ENCODE results near the gene BMPR1A. TPM values are rescaled to one million over a fixed set of nuclear protein-coding genes. Genes with fewer than 3 reads are reported as not detected.
A peak's percentile ranks its signal among the peaks of the same experiment; 100 is the strongest.

Gene BMPR1A
- total and polyA plus RNA-seq, 2 of the 13 experiments (the other 11 are each of a cell fraction or from before 2014, with no cell fraction given), result 17.8 to 44.2 TPM

DNA sequence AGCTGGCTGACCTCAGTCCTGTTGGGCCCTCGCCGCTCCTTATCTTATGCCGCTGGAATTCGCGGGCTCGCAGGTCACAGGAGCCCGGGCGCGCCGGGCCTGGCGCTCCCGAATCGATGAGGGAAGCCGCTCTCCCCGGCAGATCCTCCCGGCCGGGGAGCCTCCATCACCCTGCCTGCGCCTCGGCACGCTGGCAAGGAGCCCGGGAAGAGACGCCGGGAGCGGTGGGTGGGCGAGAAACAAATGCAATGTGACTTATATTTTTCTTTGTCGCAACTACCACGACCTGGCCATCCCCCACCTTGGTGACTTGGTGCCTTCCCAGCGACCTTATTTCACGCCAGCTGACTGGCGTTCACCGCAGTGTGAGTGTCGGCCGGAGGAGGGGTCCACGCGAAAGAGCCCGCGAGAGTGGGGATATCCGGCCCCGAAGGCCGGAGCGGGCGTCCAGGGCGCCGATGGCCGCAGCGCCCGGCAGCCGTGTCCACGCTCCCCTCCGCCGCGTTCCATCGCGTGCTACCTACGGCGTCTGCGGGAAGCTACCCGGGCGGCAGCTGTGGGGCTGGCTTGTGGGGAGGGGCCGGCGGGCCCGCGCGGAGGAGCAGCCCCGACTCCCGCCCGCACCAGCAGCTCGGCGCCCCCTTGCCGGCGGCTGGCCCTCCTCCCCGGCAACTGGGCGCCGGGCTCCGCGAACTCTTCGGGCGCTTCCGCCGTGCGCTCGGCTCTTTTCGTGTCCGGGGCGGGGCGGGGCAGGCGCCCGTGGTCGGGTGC lies 494 bp upstream of the BMPR1A start (continued):
- peak; percentile 47; the same call in 1 of the 2 replicates for TF ChIP-seq POGZ (CRISPR knock-in tag; IDR thresholded peaks at IDR 0.05)
- TF ChIP-seq PHF8 (CRISPR knock-in tag; IDR thresholded peaks at IDR 0.05), result peak; percentile 70; the same call in 1 of the 2 replicates
- peak; percentile 75 for TF ChIP-seq HIVEP1 (CRISPR knock-in tag; IDR thresholded peaks at IDR 0.05)
- 0 out of 2 replicates have a peak, but pooled peaks have one; percentile 51 for TF ChIP-seq SP140L (CRISPR knock-in tag; IDR thresholded peaks at IDR 0.05; ENCODE audit: borderline replicate concordance)
- TF ChIP-seq ZNF788 (CRISPR knock-in tag; IDR thresholded peaks at IDR 0.05; ENCODE audit: borderline replicate concordance), result peak; percentile 39; the same call in 1 of the 2 replicates
- no peak for TF ChIP-seq CREB1 (IDR thresholded peaks at IDR 0.05)
- 0 out of 2 replicates have a peak, but pooled peaks have one; percentile 3 for TF ChIP-seq CREB1 (CRISPR knock-in tag; IDR thresholded peaks at IDR 0.05)
- no peak for TF ChIP-seq LCORL (IDR thresholded peaks at IDR 0.05)
- TF ChIP-seq LCORL (CRISPR knock-in tag; IDR thresholded peaks at IDR 0.05), result 0 out of 2 replicates have a peak, but pooled peaks have one; percentile 51
- no peak for TF ChIP-seq HHEX (CRISPR knock-in tag; IDR thresholded peaks at IDR 0.05)
- TF ChIP-seq, protein P1, sequence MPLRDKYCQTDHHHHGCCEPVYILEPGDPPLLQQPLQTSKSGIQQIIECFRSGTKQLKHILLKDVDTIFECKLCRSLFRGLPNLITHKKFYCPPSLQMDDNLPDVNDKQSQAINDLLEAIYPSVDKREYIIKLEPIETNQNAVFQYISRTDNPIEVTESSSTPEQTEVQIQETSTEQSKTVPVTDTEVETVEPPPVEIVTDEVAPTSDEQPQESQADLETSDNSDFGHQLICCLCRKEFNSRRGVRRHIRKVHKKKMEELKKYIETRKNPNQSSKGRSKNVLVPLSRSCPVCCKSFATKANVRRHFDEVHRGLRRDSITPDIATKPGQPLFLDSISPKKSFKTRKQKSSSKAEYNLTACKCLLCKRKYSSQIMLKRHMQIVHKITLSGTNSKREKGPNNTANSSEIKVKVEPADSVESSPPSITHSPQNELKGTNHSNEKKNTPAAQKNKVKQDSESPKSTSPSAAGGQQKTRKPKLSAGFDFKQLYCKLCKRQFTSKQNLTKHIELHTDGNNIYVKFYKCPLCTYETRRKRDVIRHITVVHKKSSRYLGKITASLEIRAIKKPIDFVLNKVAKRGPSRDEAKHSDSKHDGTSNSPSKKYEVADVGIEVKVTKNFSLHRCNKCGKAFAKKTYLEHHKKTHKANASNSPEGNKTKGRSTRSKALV (CRISPR knock-in tag; IDR thresholded peaks at IDR 0.05), result peak; percentile 52
- TF ChIP-seq FLYWCH1 (CRISPR knock-in tag; IDR thresholded peaks at IDR 0.05), result no peak
- TF ChIP-seq ZNF780A (CRISPR knock-in tag; IDR thresholded peaks at IDR 0.05), result 0 out of 2 replicates have a peak, but pooled peaks have one; percentile 53
- TF ChIP-seq RBFOX2 (IDR thresholded peaks at IDR 0.05; ENCODE audit: low read depth, low read length), result peak; percentile 85
- TF ChIP-seq, protein P2, sequence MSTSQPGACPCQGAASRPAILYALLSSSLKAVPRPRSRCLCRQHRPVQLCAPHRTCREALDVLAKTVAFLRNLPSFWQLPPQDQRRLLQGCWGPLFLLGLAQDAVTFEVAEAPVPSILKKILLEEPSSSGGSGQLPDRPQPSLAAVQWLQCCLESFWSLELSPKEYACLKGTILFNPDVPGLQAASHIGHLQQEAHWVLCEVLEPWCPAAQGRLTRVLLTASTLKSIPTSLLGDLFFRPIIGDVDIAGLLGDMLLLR (CRISPR knock-in tag; IDR thresholded peaks at IDR 0.05), result 0 out of 2 replicates have a peak, but pooled peaks have one; percentile 67
- peak; percentile 14; the same call in 1 of the 2 replicates for TF ChIP-seq ELF3 (CRISPR knock-in tag; IDR thresholded peaks at IDR 0.05)
- TF ChIP-seq, protein P3, sequence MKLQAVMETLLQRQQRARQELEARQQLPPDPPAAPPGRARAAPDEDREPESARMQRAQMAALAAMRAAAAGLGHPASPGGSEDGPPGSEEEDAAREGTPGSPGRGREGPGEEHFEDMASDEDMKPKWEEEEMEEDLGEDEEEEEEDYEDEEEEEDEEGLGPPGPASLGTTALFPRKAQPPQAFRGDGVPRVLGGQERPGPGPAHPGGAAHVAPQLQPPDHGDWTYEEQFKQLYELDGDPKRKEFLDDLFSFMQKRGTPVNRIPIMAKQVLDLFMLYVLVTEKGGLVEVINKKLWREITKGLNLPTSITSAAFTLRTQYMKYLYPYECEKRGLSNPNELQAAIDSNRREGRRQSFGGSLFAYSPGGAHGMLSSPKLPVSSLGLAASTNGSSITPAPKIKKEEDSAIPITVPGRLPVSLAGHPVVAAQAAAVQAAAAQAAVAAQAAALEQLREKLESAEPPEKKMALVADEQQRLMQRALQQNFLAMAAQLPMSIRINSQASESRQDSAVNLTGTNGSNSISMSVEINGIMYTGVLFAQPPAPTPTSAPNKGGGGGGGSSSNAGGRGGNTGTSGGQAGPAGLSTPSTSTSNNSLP (IDR thresholded peaks at IDR 0.05; ENCODE audit: low read depth, low read length), result 0 out of 2 replicates have a peak, but pooled peaks have one; percentile 8
- TF ChIP-seq ZNF33B (CRISPR knock-in tag; IDR thresholded peaks at IDR 0.05), result peak; percentile 89; the same call in 1 of the 2 replicates
- TF ChIP-seq ZNF720 (CRISPR knock-in tag; IDR thresholded peaks at IDR 0.05), result no peak
- TF ChIP-seq, protein P4, sequence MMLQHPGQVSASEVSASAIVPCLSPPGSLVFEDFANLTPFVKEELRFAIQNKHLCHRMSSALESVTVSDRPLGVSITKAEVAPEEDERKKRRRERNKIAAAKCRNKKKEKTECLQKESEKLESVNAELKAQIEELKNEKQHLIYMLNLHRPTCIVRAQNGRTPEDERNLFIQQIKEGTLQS (CRISPR knock-in tag; IDR thresholded peaks at IDR 0.05), result 0 out of 2 replicates have a peak, but pooled peaks have one; percentile 27
- TF ChIP-seq, protein P5, sequence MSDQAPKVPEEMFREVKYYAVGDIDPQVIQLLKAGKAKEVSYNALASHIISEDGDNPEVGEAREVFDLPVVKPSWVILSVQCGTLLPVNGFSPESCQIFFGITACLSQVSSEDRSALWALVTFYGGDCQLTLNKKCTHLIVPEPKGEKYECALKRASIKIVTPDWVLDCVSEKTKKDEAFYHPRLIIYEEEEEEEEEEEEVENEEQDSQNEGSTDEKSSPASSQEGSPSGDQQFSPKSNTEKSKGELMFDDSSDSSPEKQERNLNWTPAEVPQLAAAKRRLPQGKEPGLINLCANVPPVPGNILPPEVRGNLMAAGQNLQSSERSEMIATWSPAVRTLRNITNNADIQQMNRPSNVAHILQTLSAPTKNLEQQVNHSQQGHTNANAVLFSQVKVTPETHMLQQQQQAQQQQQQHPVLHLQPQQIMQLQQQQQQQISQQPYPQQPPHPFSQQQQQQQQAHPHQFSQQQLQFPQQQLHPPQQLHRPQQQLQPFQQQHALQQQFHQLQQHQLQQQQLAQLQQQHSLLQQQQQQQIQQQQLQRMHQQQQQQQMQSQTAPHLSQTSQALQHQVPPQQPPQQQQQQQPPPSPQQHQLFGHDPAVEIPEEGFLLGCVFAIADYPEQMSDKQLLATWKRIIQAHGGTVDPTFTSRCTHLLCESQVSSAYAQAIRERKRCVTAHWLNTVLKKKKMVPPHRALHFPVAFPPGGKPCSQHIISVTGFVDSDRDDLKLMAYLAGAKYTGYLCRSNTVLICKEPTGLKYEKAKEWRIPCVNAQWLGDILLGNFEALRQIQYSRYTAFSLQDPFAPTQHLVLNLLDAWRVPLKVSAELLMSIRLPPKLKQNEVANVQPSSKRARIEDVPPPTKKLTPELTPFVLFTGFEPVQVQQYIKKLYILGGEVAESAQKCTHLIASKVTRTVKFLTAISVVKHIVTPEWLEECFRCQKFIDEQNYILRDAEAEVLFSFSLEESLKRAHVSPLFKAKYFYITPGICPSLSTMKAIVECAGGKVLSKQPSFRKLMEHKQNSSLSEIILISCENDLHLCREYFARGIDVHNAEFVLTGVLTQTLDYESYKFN (CRISPR knock-in tag; conservative IDR thresholded peaks at IDR 0.05), result 0 out of 2 replicates have a peak, but pooled peaks have one; percentile 33
- TF ChIP-seq MED13 (CRISPR knock-in tag; IDR thresholded peaks at IDR 0.05), result no peak

Data from HepG2 (cell line).